Lower leg skin (tissue), 3 donors: ENCODE measurements around the gene METTL6.

Experiments
- CTCF ChIP-seq, 3 donors: fragments of 450-650 bp; IDR thresholded peaks; one replicate each; pipeline ENCODE4 v1.5.1; 2016; ENCODE audit warnings: antibody characterized with exemption in 3 of 3, mild to moderate bottlenecking in 3 of 3, moderate library complexity in 2 of 3
- POLR2A ChIP-seq, 2 donors: fragments of 450-650 bp; IDR thresholded peaks; one replicate each; pipeline ENCODE4 v1.6.1; 2016 to 2017; ENCODE audit warnings: antibody characterized with exemption in 2 of 2, mild to moderate bottlenecking in 1 of 2, moderate library complexity in 1 of 2

- TF ChIP-seq CTCF (IDR thresholded peaks at IDR 0.05): no peak
- TF ChIP-seq POLR2A (IDR thresholded peaks at IDR 0.05): no peak
These were observed 637 bp upstream of the METTL6 start for GRCh38 chr3:15427981-15428380.
